Stimulated activated naive CD8-positive, alpha-beta T cell treated with anti-CD3 and anti-CD28 coated beads, Interleukin-15, Interleukin-2, amounts not matched to agents 100 U/mL and 50 U/mL, for 24 hours (primary cell): ENCODE measurements around the gene ARHGAP19.
"Not testable (repeated sequence)": the region's sequence is repeated elsewhere in the genome, so short reads cannot be mapped to it uniquely, and the experiment has no call there.

Source experiments
- ATAC-seq: fragments of 150-1000 bp; cut with Tn5 transposase; one replicate; pipeline ENCODE4 v1.10.0; 2021
- DNase-seq: peaks from one replicate; pipeline ENCODE4 v3.0.0; 2021

Gene ARHGAP19

GRCh38 chr10:97279121-97279815, 13.2 kb downstream of the ARHGAP19 start:
- DNase-seq, result no peak
- no peak for ATAC-seq

GRCh38 chr10:97278491-97278989, 13.9 kb downstream of the ARHGAP19 start:
- DNase-seq (no peak), ATAC-seq (no peak)

GRCh38 chr10:97277551-97277950, 14.9 kb downstream of the ARHGAP19 start:
- no peak for ATAC-seq
- DNase-seq, result no peak

- DNase-seq, result no peak
- ATAC-seq, result no peak
These were observed 17.6 kb downstream of the ARHGAP19 start for GRCh38 chr10:97274828-97275227.

GRCh38 chr10:97273700-97274099, 18.7 kb downstream of the ARHGAP19 start:
- ATAC-seq, result no peak

GRCh38 chr10:97270523-97271154, 21.8 kb downstream of the ARHGAP19 start:
- ATAC-seq, result no peak
- DNase-seq, result no peak

More at GRCh38 chr10:97273700-97274099, 18.7 kb downstream of the ARHGAP19 start:
- DNase-seq, result no peak

GRCh38 chr10:97267671-97268070, 24.8 kb downstream of the ARHGAP19 start:
- DNase-seq, result no peak
- no peak for ATAC-seq

GRCh38 chr10:97265095-97265494, 27.3 kb downstream of the ARHGAP19 start:
- DNase-seq, ATAC-seq: not testable (repeated sequence)

- DNase-seq, result no peak
- ATAC-seq, result no peak
These were observed 28.5 kb downstream of the ARHGAP19 start for GRCh38 chr10:97263971-97264370.

GRCh38 chr10:97261656-97262055, 30.8 kb downstream of the ARHGAP19 start:
- no peak for DNase-seq
- no peak for ATAC-seq

- ATAC-seq, result no peak
- no peak for DNase-seq
These were observed 31.3 kb downstream of the ARHGAP19 start for GRCh38 chr10:97261183-97261582.

GRCh38 chr10:97259119-97259518, 33.3 kb downstream of the ARHGAP19 start:
- no peak for DNase-seq
- no peak for ATAC-seq

- ATAC-seq, result no peak
These were observed 36.1 kb downstream of the ARHGAP19 start for GRCh38 chr10:97256356-97256755.

GRCh38 chr10:97255512-97256293, 36.7 kb downstream of the ARHGAP19 start:
- peak; percentile 93 for ATAC-seq

More at GRCh38 chr10:97256356-97256755, 36.1 kb downstream of the ARHGAP19 start:
- no peak for DNase-seq

GRCh38 chr10:97254694-97255093, 37.7 kb downstream of the ARHGAP19 start:
- DNase-seq (no peak), ATAC-seq (no peak)

More at GRCh38 chr10:97255512-97256293, 36.7 kb downstream of the ARHGAP19 start:
- DNase-seq, result no peak

- ATAC-seq, result no peak
These were observed 41.5 kb downstream of the ARHGAP19 start for GRCh38 chr10:97250952-97251351.

GRCh38 chr10:97243836-97244235, 48.6 kb downstream of the ARHGAP19 start:
- DNase-seq (no peak), ATAC-seq (no peak)

More at GRCh38 chr10:97250952-97251351, 41.5 kb downstream of the ARHGAP19 start:
- no peak for DNase-seq

- ATAC-seq, result no peak
- DNase-seq, result no peak
These were observed 53.6 kb downstream of the ARHGAP19 start for GRCh38 chr10:97238855-97239254.

GRCh38 chr10:97235353-97235752, 57.1 kb downstream of the ARHGAP19 start:
- no peak for ATAC-seq
- DNase-seq, result no peak

GRCh38 chr10:97234400-97234799, 58.0 kb downstream of the ARHGAP19 start:
- ATAC-seq, result no peak
- no peak for DNase-seq

- DNase-seq, result no peak
- peak; percentile 96 for ATAC-seq
These were observed 62.3 kb downstream of the ARHGAP19 start for GRCh38 chr10:97230146-97230545.

GRCh38 chr10:97229322-97230015, 63.0 kb downstream of the ARHGAP19 start:
- ATAC-seq (no peak), DNase-seq (no peak)
